Gastroesophageal sphincter (tissue), 3 donors: Measurements from ENCODE around the gene C3orf70.

Experiments used
- POLR2A ChIP-seq, 2 donors: fragments of 450-650 bp; IDR thresholded peaks; one replicate each; pipeline ENCODE4 v1.6.1; 2017; ENCODE audit warnings: antibody characterized with exemption in 2 of 2, mild to moderate bottlenecking in 2 of 2, moderate library complexity in 1 of 2
- TF ChIP-seq, protein P1 (sequence below), 4 experiments: fragments of 200-600 bp in 2 of 4; fragments of 450-650 bp in 2 of 4; sonication (generic) in 1 of 4; IDR thresholded peaks; one replicate each; pipeline ENCODE4 v1.5.1; 2017 to 2019; ENCODE audit warnings: antibody characterized with exemption in 4 of 4, mild to moderate bottlenecking in 2 of 4, moderate library complexity in 2 of 4

GRCh38 chr3:185075547-185075946 is 77.3 kb downstream of the C3orf70 start:
- TF ChIP-seq, protein P1, sequence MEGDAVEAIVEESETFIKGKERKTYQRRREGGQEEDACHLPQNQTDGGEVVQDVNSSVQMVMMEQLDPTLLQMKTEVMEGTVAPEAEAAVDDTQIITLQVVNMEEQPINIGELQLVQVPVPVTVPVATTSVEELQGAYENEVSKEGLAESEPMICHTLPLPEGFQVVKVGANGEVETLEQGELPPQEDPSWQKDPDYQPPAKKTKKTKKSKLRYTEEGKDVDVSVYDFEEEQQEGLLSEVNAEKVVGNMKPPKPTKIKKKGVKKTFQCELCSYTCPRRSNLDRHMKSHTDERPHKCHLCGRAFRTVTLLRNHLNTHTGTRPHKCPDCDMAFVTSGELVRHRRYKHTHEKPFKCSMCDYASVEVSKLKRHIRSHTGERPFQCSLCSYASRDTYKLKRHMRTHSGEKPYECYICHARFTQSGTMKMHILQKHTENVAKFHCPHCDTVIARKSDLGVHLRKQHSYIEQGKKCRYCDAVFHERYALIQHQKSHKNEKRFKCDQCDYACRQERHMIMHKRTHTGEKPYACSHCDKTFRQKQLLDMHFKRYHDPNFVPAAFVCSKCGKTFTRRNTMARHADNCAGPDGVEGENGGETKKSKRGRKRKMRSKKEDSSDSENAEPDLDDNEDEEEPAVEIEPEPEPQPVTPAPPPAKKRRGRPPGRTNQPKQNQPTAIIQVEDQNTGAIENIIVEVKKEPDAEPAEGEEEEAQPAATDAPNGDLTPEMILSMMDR (IDR thresholded peaks at IDR 0.05) = no peak
- no peak for TF ChIP-seq POLR2A (IDR thresholded peaks at IDR 0.05)
